ENCODE results near the gene ZNF467. TPM values are rescaled to one million over a fixed set of nuclear protein-coding genes. Genes with fewer than 3 reads are reported as not detected.

Gene ZNF467
- total RNA-seq, 2 experiments from 2014 or later, result 0.83 to 1.0 TPM

DNA sequence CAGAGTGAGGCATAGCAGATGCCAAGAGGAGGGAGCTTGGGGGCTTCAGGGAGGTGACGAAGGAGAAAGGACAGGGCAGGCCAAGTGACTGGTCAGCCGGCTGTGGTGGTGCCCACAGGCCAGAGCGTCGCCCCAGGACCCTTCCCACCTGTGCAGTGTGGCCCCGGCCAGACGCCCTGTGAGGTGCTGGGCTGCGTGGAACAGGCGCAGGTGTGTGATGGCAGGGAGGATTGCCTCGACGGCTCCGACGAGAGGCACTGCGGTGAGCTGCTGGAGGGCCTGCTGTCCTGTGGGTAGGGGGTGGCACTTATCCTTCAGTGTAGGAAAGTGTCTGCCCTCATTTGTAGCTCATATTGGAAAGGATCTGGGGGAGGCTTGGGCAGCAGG lies 26.8 kb upstream of the ZNF467 start:
- H3K4me3 Mint-ChIP-seq, result no peak overlapping the region
- no peaks in the 10 kb centered on the region for H3K27me3 Mint-ChIP-seq
- H3K36me3 Mint-ChIP-seq, result no peaks in the 10 kb centered on the region
- H3K4me1 Mint-ChIP-seq, result no peaks in the 10 kb centered on the region
- H3K27ac Mint-ChIP-seq, result no peak overlapping the region
- no peak for ATAC-seq (ENCODE audit: low read depth)
- no peak for DNase-seq
- no peaks in the 10 kb centered on the region for H3K9me3 Mint-ChIP-seq
- POLR2A ChIA-PET, result interaction anchor here (1.5 kb wide), 1 partner anchor 65 kb away, joined by 4 read pairs; no protein-coding TSS in a partner anchor

DNA sequence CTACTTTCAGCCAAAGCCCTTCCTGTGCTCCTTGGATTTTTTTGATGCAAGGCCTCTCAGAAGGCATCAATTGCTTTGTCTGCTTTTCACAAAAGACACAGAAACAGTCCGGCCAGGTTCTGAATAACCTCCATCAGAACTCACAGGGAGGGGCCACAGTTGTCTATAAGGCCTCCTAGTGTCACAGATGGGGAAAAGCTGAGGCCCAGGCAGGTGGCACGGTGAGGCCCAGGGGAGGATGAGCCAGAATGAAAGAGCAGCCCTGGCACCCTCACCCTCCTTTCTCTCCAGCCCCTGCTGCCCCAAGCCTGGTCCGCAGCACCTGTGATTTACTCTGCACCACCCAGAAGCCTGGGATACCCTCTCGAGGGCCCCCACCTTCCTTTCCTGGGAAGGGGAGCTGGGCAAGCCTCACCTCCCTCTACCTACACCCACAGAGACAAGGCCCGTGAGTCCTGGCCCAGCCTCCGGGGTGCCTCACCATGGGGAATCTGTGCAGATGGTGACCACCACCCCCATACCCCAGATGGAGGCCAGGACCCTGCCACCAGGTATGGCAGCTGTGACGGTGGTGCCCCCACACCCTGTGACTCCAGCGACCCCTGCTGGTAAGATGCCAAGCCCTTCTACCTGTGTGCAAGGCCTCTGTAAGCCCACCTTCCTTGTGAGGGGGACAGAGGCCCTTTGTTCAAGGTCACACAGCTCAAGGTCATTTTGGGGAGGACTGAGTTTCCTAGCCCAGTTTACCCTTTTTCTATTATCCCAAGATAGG lies 26.2 kb upstream of the ZNF467 start:
- no peaks in the 10 kb centered on the region for H3K4me1 Mint-ChIP-seq
- no peaks in the 10 kb centered on the region for H3K27me3 Mint-ChIP-seq
- POLR2A ChIA-PET, result interaction anchor here (1.5 kb wide), 1 partner anchor 66 kb away, joined by 4 read pairs; no protein-coding TSS in a partner anchor
- no peaks in the 10 kb centered on the region for H3K9me3 Mint-ChIP-seq
- DNase-seq (peak; percentile 67), ATAC-seq (ENCODE audit: low read depth) (peak; percentile 53)
- no peaks in the 10 kb centered on the region for H3K36me3 Mint-ChIP-seq
- no peak overlapping the region for H3K4me3 Mint-ChIP-seq
- no peak overlapping the region for H3K27ac Mint-ChIP-seq

DNA sequence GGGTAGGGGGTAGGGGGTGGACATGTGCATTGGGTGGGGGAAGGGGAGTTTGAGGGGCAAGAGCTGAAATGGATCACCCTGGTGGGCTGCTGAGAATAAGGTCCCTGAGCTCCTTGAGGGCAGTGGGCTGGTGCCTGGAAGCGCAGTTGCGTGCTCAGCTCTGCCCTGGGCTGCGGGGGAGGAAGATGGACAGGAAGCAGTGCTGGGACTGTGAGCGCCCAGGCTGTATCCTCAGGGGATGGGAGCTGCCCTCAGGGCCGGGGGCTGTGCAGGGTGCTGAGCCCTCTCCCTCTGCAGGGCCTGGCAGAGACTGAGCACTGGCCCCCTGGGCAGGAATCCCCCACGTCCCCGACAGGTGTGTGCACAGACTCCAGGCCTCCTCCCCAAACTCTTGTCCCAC lies 24.4 kb upstream of the ZNF467 start:
- DNase-seq (no peak), ATAC-seq (ENCODE audit: low read depth) (no peak)
- H3K36me3 Mint-ChIP-seq, result no peaks in the 10 kb centered on the region
- POLR2A ChIA-PET, result no interaction called here
- H3K9me3 Mint-ChIP-seq, result no peaks in the 10 kb centered on the region
- H3K27ac Mint-ChIP-seq, result no peak overlapping the region
- peaks cover 4% of the 10 kb centered on the region for H3K27me3 Mint-ChIP-seq
- no peak overlapping the region for H3K4me3 Mint-ChIP-seq
- no peaks in the 10 kb centered on the region for H3K4me1 Mint-ChIP-seq

DNA sequence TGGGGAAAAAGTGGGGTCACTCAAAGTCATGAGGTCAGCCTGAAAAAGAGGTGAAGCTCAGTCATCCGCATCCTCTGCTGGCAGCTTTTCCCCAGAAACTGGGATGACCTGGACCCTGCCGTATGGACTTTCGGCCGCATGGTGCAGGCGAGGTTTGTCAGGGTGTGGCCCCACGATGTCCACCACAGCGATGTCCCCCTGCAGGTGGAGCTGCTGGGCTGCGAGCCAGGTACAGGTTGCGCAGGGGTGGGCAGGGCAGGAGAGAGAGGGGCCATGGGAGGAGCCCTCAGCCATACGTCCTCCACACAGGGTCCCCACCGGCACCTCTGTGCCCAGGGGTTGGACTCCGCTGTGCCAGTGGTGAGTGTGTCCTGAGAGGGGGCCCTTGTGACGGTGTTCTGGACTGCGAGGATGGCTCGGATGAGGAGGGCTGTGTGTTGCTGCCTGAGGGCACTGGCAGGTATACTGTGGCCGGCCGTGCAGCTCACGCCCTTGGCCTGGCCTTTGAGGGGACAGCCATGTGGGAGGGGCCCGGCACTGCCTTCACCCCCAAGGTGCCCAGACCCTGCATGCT lies 23.0 kb upstream of the ZNF467 start:
- Mint-ChIP-seq H3K27ac (no peak overlapping the region), H3K9me3 (no peaks in the 10 kb centered on the region), H3K4me1 (no peaks in the 10 kb centered on the region), H3K36me3 (no peaks in the 10 kb centered on the region), H3K27me3 (peaks cover 4% of the 10 kb centered on the region), H3K4me3 (no peak overlapping the region)
- POLR2A ChIA-PET, result no interaction called here
- ATAC-seq (ENCODE audit: low read depth) (no peak), DNase-seq (no peak)

DNA sequence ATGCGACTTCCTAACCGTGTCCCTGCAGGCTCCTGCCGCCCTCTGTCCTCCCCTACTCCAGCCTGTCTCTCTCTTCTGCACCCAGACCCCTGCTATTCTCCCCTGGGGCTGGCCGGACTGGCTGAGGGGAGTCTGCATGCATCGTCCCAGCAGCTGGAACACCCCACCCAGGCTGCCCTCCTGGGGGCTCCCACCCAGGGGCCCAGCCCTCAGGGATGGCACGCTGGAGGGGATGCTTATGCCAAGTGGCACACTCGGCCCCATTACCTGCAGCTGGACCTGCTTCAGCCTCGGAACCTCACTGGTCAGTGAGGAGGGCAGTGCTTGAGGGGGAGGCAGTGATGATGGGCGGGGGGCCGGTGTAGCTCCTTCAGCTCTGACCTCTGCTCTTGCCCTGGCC lies 21.7 kb upstream of the ZNF467 start:
- H3K36me3 Mint-ChIP-seq, result no peaks in the 10 kb centered on the region
- H3K27ac Mint-ChIP-seq, result no peak overlapping the region
- POLR2A ChIA-PET, result no interaction called here
- DNase-seq, result no peak
- peaks cover 11% of the 10 kb centered on the region for H3K27me3 Mint-ChIP-seq
- H3K4me1 Mint-ChIP-seq, result no peaks in the 10 kb centered on the region
- no peaks in the 10 kb centered on the region for H3K9me3 Mint-ChIP-seq
- no peak for ATAC-seq (ENCODE audit: low read depth)
- no peak overlapping the region for H3K4me3 Mint-ChIP-seq

DNA sequence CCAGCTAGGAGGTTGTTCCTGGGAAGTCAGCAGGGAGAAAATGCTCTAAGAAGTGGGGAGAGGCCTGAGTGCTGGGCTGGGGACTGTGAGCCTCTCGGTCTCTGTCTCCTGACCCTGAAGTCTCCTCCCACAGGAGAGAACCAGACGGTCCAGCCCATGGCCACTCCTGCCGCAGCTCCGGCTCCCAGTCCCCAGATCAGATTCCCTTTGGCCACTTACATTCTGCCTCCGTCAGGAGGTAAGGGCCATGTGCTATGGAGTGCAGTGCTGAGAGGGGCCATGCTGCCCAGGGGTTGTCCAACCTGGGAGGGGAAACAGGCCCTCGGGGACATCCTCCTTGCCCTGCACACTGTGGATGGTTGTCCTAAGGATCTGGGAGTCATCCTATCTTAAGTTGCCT lies 21.3 kb upstream of the ZNF467 start:
- no peaks in the 10 kb centered on the region for H3K36me3 Mint-ChIP-seq
- H3K27me3 Mint-ChIP-seq, result peaks cover 15% of the 10 kb centered on the region
- DNase-seq, result no peak
- H3K4me3 Mint-ChIP-seq, result no peak overlapping the region
- no peak overlapping the region for H3K27ac Mint-ChIP-seq
- no peaks in the 10 kb centered on the region for H3K9me3 Mint-ChIP-seq
- POLR2A ChIA-PET, result no interaction called here
- H3K4me1 Mint-ChIP-seq, result peaks cover 1% of the 10 kb centered on the region
- ATAC-seq (ENCODE audit: low read depth), result no peak

DNA sequence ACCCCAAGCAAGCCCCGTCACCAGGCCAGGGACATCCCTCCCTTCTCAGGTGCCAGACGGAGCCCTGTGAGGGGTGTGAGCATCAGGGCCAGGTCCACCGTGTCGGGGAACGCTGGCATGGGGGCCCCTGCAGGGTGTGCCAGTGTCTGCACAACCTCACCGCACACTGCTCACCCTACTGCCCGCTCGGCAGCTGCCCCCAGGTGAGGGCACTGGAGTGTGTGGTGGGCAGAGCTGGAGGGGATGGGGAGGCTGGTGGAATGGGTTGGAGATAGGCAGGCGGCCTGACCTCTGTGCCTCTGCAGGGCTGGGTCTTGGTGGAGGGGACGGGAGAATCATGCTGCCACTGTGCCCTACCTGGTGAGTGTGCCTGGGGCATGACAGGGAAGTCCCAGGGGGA lies 19.9 kb upstream of the ZNF467 start:
- Mint-ChIP-seq H3K27ac (no peak overlapping the region), H3K4me3 (no peak overlapping the region), H3K27me3 (peaks cover 19% of the 10 kb centered on the region), H3K9me3 (no peaks in the 10 kb centered on the region), H3K4me1 (peaks cover 1% of the 10 kb centered on the region), H3K36me3 (no peaks in the 10 kb centered on the region)
- no peak for DNase-seq
- POLR2A ChIA-PET, result no interaction called here
- ATAC-seq (ENCODE audit: low read depth), result no peak

DNA sequence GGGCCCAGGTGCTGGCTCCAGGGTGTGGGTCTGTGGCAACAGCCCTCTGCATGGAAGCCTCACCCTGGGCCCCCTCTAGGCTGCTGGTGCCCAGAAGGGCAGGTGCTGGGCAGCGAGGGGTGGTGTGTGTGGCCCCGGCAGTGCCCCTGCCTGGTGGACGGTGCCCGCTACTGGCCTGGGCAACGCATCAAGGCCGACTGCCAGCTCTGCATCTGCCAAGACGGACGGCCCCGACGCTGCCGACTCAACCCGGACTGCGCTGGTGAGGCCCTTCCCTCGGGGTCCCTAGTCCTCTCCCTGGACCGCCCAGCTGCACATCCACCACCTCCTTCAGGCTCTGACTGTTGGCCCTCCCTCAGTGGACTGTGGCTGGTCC lies 18.8 kb upstream of the ZNF467 start:
- H3K27me3 Mint-ChIP-seq, result peaks cover 19% of the 10 kb centered on the region

DNA sequence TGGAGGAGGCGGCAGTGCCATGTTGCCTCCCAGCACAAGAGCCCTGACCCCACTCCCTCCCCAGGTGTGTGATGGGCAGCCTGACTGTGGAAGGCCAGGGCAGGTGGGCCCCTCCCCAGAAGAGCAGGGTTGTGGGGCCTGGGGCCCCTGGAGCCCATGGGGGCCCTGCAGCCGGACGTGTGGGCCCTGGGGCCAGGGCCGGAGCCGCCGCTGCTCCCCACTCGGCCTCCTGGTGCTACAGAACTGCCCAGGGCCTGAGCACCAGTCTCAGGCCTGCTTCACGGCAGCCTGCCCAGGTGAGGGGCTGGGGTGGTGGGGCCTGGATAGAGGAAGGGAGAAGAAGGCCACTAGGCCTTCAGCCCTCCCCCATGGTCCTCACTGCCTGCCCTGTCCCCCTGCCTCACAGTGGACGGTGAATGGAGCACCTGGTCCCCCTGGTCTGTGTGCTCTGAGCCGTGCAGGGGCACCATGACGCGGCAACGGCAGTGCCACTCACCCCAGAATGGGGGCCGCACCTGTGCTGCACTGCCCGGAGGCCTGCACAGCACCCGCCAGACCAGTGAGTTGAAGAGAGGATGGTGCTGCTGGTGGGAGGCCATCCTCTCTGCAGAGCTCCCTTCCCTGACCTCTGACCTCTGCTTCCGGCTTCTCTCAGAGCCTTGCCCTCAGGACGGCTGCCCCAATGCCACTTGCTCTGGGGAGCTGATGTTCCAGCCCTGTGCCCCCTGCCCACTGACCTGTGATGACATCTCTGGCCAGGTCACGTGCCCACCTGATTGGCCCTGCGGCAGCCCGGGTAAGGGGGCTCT lies 18.2 kb upstream of the ZNF467 start:
- H3K9me3 Mint-ChIP-seq, result no peaks in the 10 kb centered on the region
- POLR2A ChIA-PET, result no interaction called here

More for the DNA sequence above, 18.8 kb upstream of the ZNF467 start:
- no peak overlapping the region for H3K4me3 Mint-ChIP-seq
- peaks cover 1% of the 10 kb centered on the region for H3K4me1 Mint-ChIP-seq
- POLR2A ChIA-PET, result no interaction called here
- ATAC-seq (ENCODE audit: low read depth) (no peak), DNase-seq (no peak)
- no peak overlapping the region for H3K27ac Mint-ChIP-seq
- no peaks in the 10 kb centered on the region for H3K36me3 Mint-ChIP-seq
- H3K9me3 Mint-ChIP-seq, result no peaks in the 10 kb centered on the region

DNA sequence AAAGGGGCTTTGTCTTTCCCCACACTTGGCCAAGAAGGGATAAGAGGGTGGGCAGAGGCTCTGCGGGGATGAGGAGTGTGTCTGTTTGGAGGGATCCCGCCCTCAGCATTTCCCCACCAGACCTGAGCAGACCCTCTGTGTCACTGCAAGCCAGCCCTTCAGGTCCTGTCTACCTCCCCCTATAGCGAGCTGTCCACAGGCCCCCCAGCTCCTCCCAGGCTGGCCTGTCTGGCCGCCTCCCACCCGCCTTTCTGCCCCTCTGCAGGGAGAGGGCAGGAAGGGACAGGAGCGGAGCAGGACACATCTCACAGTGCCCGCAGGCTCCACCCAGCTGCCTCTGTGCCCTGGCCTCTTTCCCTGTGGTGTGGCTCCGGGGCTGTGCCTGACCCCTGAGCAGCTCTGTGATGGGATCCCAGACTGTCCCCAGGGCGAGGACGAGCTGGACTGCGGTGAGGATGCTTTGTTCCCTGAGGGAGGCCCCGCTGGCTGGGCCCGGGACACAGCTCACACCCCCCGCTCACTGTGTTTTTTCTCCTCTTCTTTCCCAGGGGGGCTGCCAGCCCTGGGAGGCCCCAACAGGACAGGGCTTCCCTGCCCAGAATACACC lies 17.5 kb upstream of the ZNF467 start:
- no peak for DNase-seq
- no peaks in the 10 kb centered on the region for H3K9me3 Mint-ChIP-seq
- H3K4me1 Mint-ChIP-seq, result peaks cover 1% of the 10 kb centered on the region
- no peak for ATAC-seq (ENCODE audit: low read depth)
- H3K27ac Mint-ChIP-seq, result no peak overlapping the region
- H3K4me3 Mint-ChIP-seq, result no peak overlapping the region
- POLR2A ChIA-PET, result no interaction called here
- no peaks in the 10 kb centered on the region for H3K36me3 Mint-ChIP-seq
- H3K27me3 Mint-ChIP-seq, result peaks cover 19% of the 10 kb centered on the region

More for the DNA sequence above, 18.2 kb upstream of the ZNF467 start:
- Mint-ChIP-seq H3K4me1 (peaks cover 1% of the 10 kb centered on the region), H3K27me3 (peaks cover 19% of the 10 kb centered on the region), H3K4me3 (no peak overlapping the region), H3K36me3 (no peaks in the 10 kb centered on the region), H3K27ac (no peak overlapping the region)
- no peak for ATAC-seq (ENCODE audit: low read depth)
- no peak for DNase-seq

DNA sequence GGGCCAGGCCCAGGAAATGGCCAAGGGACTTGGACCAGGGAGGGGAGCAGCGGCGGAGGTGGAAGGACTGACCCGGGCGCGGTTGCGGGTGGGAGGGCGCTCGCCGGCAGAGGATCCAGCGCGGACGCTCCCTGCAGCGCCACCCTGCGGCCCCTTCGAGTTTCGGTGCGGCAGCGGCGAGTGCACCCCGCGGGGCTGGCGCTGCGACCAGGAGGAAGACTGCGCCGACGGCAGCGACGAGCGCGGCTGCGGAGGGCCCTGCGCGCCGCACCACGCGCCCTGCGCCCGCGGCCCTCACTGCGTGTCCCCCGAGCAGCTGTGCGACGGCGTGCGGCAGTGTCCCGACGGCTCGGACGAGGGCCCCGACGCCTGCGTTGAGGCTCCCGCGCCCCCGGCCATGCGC lies 16.8 kb upstream of the ZNF467 start:
- Mint-ChIP-seq H3K4me3 (no peak overlapping the region), H3K36me3 (no peaks in the 10 kb centered on the region), H3K4me1 (peaks cover 1% of the 10 kb centered on the region), H3K9me3 (no peaks in the 10 kb centered on the region), H3K27me3 (peaks cover 19% of the 10 kb centered on the region), H3K27ac (no peak overlapping the region)
- ATAC-seq (ENCODE audit: low read depth), result peak; percentile 77
- POLR2A ChIA-PET, result no interaction called here
- peak; percentile 76 for DNase-seq

DNA sequence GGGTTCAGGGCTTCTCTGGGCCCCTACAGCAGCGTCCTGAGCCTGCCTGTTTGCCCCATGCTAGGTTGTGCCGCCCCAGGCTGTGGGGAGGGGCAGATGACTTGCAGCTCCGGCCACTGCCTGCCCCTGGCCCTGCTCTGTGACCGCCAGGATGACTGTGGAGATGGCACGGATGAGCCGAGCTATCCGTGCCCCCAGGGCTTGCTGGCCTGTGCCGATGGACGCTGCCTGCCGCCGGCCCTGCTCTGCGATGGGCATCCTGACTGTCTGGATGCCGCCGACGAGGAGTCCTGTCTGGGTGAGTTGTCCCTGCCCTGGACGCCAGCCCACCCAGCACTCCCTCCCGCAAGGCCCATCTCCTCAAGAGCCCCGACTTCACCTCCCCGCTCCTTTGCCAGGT lies 15.7 kb upstream of the ZNF467 start:
- Mint-ChIP-seq H3K36me3 (no peaks in the 10 kb centered on the region), H3K4me1 (peaks cover 1% of the 10 kb centered on the region), H3K9me3 (no peaks in the 10 kb centered on the region), H3K4me3 (no peak overlapping the region), H3K27ac (no peak overlapping the region), H3K27me3 (peaks cover 19% of the 10 kb centered on the region)
- DNase-seq, result no peak
- no peak for ATAC-seq (ENCODE audit: low read depth)
- POLR2A ChIA-PET, result no interaction called here

DNA sequence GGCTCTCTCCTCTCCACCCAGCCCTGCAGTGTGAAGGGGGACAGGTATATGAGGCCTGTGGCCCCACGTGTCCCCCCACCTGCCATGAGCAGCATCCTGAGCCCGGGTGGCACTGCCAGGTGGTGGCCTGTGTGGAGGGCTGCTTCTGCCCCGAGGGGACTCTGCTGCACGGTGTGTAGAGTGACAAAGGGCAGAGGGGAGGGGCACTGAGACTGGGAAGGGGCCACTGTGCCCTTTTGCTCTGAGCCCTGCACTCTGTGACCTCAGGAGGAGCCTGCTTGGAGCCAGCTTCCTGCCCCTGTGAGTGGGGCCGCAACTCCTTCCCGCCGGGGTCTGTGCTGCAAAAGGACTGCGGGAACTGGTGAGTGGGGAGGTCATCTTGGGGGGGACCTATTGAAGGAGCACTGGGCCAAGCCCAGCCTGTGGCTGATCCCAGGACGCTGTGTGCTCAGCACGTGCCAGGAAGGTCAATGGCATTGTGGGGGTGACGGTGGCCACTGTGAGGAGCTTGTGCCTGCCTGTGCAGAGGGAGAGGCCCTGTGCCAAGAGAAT lies 15.0 kb upstream of the ZNF467 start:
- Mint-ChIP-seq H3K36me3 (no peaks in the 10 kb centered on the region), H3K9me3 (no peaks in the 10 kb centered on the region), H3K27me3 (peaks cover 16% of the 10 kb centered on the region), H3K4me3 (no peak overlapping the region), H3K4me1 (peaks cover 1% of the 10 kb centered on the region), H3K27ac (no peak overlapping the region)
- ATAC-seq (ENCODE audit: low read depth), result no peak
- DNase-seq, result no peak
- POLR2A ChIA-PET, result no interaction called here
